SU-DHL-6 (cell line): ENCODE data around the gene VPREB1.

Experiments used
- EZH2phosphoT487 ChIP-seq: fragments of 200-600 bp; sonication (generic), shearing (Covaris generic); conservative IDR thresholded peaks from 2 replicates; pipeline ENCODE4 v1.6.1; 2018; ENCODE audit warnings: mild to moderate bottlenecking, antibody characterized with exemption, low read length, moderate library complexity, mixed read lengths
- TF ChIP-seq, protein P1 (sequence below): fragments of 200-600 bp; sonication (generic); IDR thresholded peaks from one replicate; pipeline ENCODE4 v1.5.1; 2017; ENCODE audit warnings: antibody characterized with exemption, mild to moderate bottlenecking, low read length, moderate library complexity; ENCODE audit not compliant: insufficient read depth, poor library complexity, severe bottlenecking

DNA sequence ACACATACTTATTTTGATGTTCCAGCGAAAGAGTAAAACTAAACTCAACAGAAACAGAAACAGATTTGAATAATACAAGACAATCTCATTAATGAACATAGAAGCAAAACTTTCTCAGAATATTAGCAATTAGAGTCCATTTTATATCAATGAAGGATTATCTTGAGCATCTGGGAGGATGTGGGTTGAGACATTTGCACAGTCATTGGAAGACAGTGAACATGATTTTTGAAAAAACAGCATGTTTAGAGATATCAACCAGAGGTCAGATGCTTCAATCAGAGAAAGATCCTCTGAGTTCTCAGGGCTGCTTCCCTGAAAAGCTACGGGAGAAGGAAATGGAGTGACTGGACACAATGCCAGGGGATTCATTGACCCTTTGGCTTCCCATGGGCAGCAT is 35.9 kb upstream of the VPREB1 start:
- TF ChIP-seq, protein P1, sequence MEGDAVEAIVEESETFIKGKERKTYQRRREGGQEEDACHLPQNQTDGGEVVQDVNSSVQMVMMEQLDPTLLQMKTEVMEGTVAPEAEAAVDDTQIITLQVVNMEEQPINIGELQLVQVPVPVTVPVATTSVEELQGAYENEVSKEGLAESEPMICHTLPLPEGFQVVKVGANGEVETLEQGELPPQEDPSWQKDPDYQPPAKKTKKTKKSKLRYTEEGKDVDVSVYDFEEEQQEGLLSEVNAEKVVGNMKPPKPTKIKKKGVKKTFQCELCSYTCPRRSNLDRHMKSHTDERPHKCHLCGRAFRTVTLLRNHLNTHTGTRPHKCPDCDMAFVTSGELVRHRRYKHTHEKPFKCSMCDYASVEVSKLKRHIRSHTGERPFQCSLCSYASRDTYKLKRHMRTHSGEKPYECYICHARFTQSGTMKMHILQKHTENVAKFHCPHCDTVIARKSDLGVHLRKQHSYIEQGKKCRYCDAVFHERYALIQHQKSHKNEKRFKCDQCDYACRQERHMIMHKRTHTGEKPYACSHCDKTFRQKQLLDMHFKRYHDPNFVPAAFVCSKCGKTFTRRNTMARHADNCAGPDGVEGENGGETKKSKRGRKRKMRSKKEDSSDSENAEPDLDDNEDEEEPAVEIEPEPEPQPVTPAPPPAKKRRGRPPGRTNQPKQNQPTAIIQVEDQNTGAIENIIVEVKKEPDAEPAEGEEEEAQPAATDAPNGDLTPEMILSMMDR, result no peak
- no peak for TF ChIP-seq EZH2phosphoT487
